ENCODE measurements around the gene THBS1.

Gene THBS1

GRCh38 chr15:39640665-39641064 is 59.8 kb downstream of the THBS1 start:
- Mint-ChIP-seq H3K4me3 (no peak overlapping the region), H3K9me3 (no peaks in the 10 kb centered on the region), H3K27ac (no peak overlapping the region), H3K36me3 (ENCODE audit: low read depth) (no peaks in the 10 kb centered on the region), H3K4me1 (peaks cover 25% of the 10 kb centered on the region), H3K27me3 (ENCODE audit: low read depth) (no peaks in the 10 kb centered on the region)
- TF ChIP-seq, protein P1, sequence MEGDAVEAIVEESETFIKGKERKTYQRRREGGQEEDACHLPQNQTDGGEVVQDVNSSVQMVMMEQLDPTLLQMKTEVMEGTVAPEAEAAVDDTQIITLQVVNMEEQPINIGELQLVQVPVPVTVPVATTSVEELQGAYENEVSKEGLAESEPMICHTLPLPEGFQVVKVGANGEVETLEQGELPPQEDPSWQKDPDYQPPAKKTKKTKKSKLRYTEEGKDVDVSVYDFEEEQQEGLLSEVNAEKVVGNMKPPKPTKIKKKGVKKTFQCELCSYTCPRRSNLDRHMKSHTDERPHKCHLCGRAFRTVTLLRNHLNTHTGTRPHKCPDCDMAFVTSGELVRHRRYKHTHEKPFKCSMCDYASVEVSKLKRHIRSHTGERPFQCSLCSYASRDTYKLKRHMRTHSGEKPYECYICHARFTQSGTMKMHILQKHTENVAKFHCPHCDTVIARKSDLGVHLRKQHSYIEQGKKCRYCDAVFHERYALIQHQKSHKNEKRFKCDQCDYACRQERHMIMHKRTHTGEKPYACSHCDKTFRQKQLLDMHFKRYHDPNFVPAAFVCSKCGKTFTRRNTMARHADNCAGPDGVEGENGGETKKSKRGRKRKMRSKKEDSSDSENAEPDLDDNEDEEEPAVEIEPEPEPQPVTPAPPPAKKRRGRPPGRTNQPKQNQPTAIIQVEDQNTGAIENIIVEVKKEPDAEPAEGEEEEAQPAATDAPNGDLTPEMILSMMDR (IDR thresholded peaks at IDR 0.05; ENCODE audit: unreplicated experiment in 3 of 3): no peak

DNA sequence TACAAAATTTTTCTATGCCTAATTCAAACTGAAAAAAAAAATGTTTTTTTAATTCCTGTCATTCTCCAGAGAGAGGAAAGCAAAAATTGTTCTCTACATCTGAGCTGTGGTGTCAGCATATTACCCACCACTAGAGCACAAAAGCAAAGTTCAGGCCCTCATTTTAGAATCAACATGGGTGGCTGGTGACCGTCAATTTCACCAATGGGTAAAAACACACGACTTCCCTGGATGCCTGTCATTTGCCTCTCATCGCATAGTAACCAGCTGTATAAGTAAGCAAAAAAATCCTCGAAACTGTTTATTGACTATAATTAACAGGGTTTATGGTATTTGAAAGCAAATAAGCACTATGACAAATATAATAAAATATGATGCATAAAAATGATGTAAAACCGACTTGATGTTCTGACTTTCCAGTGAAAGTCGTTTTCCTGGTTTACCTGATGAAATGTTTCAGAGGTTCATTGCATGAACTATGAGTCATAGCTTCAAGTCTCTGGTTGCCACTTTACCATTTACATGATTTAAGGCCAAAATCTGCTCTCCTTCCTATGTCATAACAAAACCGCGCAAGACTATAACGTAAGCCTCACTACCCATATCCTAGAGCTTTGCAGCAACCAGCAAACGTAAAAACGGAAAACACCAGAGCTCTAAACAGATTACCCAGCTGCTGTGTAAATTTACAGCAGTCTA is 60.5 kb downstream of the THBS1 start:
- Mint-ChIP-seq H3K36me3 (ENCODE audit: low read depth) (no peaks in the 10 kb centered on the region), H3K27ac (no peak overlapping the region), H3K4me3 (no peak overlapping the region), H3K4me1 (peaks cover 25% of the 10 kb centered on the region), H3K27me3 (ENCODE audit: low read depth) (no peaks in the 10 kb centered on the region), H3K9me3 (no peaks in the 10 kb centered on the region)
- TF ChIP-seq, protein P1 (IDR thresholded peaks at IDR 0.05; ENCODE audit: unreplicated experiment in 3 of 3): no peak

DNA sequence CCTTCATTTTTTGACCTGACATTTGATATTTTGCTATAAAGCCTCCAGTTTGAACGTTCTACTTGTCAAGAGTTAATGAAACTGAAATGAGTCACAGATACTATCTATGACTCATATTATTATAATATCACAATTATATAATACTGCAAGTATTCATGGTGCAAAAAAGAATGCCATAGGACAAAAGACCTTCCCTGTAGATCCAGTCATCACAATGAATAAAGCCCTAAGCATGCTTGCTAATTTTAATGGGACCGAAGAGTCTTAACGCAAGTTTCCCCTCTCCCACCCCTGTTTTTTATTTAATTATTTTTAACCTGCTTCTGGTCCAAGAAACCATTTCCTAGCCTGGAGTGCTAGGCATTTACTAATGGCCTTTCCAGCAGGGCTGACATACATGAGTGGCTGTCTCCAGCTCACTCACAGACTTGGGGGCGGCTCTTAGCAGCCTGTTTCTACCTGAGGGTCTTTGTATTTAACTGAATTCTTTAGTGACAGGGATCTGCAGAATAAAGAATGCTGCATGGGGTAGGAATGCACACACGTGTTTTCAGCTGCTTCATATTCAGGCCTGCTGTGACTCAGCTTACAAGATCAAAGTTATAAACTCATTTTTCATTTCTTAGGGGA is 61.2 kb downstream of the THBS1 start:
- Mint-ChIP-seq H3K4me3 (no peak overlapping the region), H3K27ac (peak overlapping the region in 1 of 3 experiments; percentile 37), H3K27me3 (ENCODE audit: low read depth) (no peaks in the 10 kb centered on the region), H3K4me1 (peaks cover 25% of the 10 kb centered on the region), H3K9me3 (no peaks in the 10 kb centered on the region), H3K36me3 (ENCODE audit: low read depth) (no peaks in the 10 kb centered on the region)
- TF ChIP-seq, protein P1 (IDR thresholded peaks at IDR 0.05; ENCODE audit: unreplicated experiment in 3 of 3): no peak

DNA sequence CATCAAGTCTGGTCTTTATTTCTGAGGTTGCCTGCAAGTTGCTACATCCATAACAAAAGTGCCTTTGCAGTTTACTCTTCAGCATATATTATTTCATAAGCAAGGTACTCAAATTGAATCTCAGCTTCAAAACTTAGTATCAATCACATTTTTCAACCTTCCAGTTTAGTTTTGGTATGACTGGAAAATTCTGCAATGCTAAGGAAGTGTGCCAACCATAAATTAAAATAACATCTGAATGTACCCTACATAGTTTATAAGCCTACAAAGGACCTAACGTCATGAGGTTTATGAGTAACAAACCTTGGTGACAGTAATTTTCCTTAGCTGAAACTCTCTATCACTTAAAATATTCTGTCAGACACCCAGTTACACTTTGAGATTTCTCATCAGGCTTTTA is 62.8 kb downstream of the THBS1 start:
- no peaks in the 10 kb centered on the region for H3K9me3 Mint-ChIP-seq
- TF ChIP-seq, protein P1 (IDR thresholded peaks at IDR 0.05; ENCODE audit: unreplicated experiment in 3 of 3): no peak
- no peaks in the 10 kb centered on the region for H3K27me3 Mint-ChIP-seq (ENCODE audit: low read depth)
- H3K4me1 Mint-ChIP-seq: peaks cover 25% of the 10 kb centered on the region
- no peak overlapping the region for H3K27ac Mint-ChIP-seq
- no peaks in the 10 kb centered on the region for H3K36me3 Mint-ChIP-seq (ENCODE audit: low read depth)
- no peak overlapping the region for H3K4me3 Mint-ChIP-seq

DNA sequence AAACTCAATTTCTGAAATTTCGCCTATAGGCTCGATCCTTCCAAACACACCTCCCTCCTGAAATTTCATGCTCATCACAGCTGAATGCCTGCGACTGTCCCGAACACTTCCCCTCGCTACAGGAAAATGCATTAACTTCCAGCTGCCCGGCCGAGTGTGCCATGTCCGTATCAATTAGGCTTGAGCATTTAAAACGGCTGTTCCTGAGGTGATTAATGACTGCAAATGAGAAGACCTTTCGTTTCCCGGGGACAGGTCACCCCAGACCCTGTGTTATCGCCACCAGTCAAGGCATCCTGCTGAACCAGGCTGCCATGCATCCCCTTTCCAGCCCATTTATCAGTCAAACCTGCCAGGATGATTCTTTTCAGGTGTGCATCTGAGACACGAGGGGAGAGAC is 63.3 kb downstream of the THBS1 start:
- H3K4me3 Mint-ChIP-seq: peak overlapping the region in 1 of 3 experiments; percentile 3
- peaks cover 25% of the 10 kb centered on the region for H3K4me1 Mint-ChIP-seq
- TF ChIP-seq, protein P1 (IDR thresholded peaks at IDR 0.05; ENCODE audit: unreplicated experiment in 3 of 3): no peak
- H3K27ac Mint-ChIP-seq: peak overlapping the region in 1 of 3 experiments; percentile 22
- no peaks in the 10 kb centered on the region for H3K9me3 Mint-ChIP-seq
- H3K27me3 Mint-ChIP-seq (ENCODE audit: low read depth): no peaks in the 10 kb centered on the region
- H3K36me3 Mint-ChIP-seq (ENCODE audit: low read depth): no peaks in the 10 kb centered on the region

All from nephron (organoid).